Measurements from ENCODE around the gene TDRKH.
A peak's percentile ranks its signal among the peaks of the same experiment; 100 is the strongest.

Gene TDRKH

DNA sequence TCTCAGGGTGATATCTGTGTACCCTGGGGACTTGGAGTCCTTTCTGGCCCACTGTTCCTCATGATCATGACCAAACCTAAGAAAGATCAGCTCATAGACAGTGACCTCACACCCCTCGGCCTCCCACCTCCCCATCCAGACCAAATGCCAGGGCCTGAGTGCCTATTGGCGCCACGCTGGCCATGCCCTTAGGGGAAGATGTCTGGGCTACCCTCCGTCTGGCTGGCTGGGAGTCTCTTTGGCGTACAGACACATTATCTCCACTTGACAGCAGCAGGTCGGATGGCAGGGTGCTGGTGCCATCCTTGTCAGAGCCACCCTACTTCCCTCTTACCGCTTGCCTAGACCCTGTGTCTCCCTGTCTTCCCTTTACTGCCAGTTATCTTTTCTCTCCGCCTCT lies 32.9 kb upstream of the TDRKH start:
- no peak for DNase-seq (ENCODE audit: extremely low read depth in 1 of 2, low read depth in 1 of 2)

DNA sequence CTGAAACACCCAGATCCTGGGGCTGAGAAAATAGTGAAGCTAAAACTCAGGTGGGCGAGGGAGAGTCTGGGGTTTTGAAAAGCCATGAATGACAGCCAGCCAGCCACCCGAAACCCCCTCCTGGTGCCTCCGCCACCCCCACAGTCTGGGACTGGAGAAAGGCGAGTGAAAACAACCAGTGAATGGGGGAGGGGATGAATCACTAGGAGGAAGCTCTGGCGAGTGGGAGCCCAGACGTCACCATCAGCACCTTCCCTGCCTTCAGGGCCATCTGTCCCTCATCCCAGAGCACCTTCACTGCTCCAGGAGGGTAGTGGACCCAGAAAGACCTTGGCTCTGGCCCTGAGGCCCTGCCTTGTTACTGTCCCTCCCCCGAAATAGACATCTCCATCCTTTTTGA lies 32.1 kb upstream of the TDRKH start:
- DNase-seq (ENCODE audit: extremely low read depth in 1 of 2, low read depth in 1 of 2) = peak in 1 of 2 donors; percentile 79

DNA sequence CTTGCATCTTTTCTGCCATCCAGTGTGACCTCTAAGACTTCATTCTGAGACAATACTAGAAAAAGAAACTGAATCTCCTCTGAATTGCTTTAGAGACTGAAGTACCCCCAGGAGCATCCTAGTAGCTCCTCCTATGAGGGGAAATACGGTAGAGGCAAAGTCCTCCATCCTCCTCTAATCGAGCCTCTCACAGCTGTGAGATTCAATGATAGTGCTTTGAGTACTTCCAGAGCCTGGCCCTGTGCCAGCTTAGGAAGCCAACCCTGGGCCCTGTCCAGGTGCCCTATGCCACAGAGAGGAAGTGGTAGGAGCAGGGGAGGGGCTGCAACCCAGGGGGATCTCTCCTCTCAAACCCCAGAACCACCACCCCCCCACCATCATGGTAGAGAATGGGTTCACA lies 30.6 kb upstream of the TDRKH start:
- no peak for DNase-seq (ENCODE audit: extremely low read depth in 1 of 2, low read depth in 1 of 2)

DNA sequence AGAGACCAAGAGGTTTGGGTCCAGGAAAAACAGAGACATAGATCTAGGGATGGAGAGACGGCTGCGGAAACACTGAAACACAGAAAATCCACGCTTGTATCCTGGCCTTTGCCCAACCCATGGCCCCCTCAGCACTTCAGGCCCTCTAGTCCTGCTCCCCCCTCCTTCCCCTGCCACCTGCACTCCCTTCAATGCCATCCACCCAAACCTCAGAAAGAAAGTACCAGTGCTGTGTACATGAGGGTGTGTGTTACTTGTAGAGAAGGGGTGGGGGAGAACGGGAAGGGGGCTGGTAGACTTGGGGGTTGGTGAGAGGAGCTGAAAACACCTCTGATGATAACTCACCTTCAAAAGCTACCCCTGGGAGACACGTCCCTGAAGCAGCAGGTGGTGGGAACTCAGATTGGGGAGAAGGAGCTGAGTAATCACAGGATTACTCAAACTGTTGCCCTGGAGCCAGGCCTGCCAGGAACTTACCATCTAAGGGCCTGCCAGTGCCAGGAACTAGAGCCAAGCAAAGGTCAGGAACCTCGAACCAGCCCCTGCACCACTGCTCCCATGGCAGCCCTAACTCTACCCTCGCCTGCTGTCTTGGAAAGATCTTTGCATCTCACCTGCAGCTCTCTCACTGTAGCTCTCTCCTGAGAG lies 29.8 kb upstream of the TDRKH start:
- DNase-seq (ENCODE audit: extremely low read depth in 1 of 2, low read depth in 1 of 2) = peak in 1 of 2 donors; percentile 56

DNA sequence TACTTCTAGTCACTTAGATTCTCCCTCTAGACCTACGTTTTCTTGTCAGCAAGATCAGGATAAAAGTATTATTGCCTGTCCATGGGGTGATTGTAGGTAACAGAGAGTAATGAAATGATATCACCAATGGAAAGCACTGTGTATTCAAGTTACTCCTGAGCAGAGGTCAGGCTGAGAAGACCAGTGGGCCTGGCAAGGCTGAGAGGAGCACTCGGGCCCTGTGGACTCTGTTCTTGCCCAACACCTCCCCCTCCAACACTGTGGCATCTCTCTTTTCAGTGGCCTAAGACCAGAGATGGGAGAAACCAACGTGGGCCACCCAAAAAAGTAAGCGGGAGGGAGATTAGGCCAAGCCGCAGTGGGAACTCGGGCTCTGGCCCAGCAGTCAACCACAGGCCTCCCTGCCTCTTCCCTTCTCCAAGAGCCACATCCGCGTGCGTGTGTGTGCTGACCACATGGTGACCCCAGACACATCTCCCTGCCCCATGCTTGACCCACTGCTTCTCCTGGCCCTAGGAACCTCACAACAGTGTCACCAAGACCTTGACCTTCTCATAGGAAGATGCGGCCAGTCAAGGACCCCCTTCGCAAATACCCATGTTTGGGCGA lies 29.0 kb upstream of the TDRKH start:
- no peak for DNase-seq (ENCODE audit: extremely low read depth in 1 of 2, low read depth in 1 of 2)

DNA sequence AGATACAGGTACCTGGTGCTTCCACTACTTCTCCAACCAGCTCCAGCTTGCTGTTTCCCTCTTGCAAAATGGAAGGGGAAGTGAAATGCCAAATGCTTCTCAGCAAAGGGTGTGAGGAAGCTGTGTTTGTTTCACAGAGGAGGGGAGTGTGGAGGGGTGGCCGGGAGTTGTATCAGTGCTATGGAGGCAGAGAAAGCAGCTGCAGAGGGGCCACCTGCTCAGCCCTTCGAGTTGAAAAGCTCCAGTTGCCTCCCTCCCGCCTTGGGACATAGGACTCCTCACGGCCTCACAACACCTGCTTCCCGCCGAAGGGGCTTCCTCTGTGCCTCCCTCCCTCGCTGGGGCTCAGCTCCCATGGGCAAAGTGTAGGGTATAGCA lies 27.0 kb upstream of the TDRKH start:
- DNase-seq (ENCODE audit: extremely low read depth in 1 of 2, low read depth in 1 of 2) = no peak

DNA sequence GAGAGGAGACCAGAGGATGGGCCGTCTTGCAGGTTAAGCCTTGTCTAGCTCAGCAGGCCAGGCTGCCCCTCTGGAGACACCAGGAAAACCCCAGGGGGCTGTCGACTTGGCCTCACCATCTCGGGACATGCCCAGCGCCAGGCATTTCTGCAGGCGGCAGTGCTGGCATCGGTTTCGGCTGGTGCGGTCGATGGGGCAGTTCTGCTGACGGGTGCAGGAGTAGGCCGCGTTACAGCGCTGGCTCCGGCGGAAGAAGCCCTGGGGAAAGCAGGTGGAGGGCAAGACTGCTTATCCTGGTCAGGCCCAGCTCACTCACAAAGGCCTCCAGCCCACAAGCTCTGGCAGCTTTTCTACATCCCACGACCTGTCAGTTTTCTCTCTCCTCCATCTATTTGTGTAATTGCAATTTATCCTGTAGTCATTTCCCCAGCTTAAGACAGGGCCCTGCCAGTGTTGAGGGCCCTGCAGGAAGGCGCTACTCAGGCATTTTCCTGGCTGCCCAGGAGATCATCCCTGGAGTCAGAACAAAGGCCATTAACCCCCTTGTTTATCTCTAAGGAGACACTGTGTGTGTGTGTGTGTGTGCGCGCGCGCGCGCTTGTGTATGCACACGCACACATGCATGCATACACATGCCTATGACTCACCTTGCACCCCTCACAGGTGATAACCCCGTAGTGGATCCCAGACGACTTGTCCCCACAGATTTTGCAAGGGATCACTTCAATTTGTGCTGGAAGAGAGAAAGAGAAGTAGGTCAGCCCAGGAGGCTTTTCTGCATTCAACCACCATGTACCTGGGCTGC lies 26.4 kb upstream of the TDRKH start:
- no peak for DNase-seq (ENCODE audit: extremely low read depth in 1 of 2, low read depth in 1 of 2)

DNA sequence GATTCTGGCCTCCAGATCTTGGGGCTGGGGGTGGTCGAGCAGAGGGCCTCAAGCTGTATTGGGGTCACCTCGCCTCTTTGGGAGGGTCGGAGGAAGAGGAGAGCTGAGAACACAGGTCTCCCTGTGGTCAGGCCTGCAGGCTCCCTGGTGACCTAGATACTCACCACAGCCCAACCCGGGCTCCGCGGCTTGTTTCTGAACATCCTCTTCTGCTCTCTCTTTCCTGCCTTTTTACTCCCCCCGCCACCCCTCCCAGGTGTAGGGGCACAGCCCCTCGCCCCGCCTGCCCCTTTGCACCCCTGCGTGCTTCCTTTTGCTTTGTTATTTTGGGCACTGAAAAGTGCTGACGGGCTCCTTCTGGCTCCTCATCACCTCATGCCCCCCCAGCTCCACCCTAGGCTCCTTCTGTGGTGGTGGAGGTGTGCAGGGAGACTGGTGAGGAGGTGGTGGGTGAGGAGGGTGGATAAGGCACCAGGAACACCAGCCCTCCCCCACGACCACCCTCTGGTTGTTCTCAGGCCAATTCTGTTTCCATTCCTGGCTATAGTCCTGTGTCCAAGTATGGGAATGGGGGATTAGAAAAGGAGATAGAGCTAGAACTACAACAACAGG lies 25.5 kb upstream of the TDRKH start:
- no peak for DNase-seq (ENCODE audit: extremely low read depth in 1 of 2, low read depth in 1 of 2)

DNA sequence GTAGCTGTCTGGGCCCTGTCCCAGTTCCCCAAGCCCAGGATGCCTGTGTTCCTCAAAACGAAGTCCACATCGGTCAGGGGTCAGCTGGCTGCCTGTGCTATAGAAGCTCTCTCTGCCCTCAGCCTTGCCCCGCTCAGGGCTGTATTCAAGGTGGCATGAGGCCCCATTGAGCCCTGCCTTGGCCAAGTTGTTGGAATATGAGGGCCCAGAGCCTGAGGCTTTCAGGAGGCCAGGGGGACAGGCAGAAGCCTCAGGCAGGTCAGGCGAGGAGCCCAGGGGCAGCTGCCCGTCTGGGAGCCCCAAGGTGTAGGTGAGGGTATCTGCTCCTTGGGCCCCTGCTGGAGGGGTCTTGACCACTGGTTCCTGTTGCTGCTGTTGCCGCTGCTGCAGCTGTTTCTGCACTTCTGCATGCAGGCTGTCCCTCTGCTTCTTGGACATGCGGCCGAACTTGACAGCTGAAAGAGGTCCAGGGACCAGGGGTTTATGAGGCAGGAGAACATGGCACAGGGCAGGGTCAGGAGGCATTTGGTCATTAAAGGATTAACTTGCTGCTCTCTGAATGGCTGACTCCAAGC lies 24.8 kb upstream of the TDRKH start:
- DNase-seq (ENCODE audit: extremely low read depth in 1 of 2, low read depth in 1 of 2) = no peak

DNA sequence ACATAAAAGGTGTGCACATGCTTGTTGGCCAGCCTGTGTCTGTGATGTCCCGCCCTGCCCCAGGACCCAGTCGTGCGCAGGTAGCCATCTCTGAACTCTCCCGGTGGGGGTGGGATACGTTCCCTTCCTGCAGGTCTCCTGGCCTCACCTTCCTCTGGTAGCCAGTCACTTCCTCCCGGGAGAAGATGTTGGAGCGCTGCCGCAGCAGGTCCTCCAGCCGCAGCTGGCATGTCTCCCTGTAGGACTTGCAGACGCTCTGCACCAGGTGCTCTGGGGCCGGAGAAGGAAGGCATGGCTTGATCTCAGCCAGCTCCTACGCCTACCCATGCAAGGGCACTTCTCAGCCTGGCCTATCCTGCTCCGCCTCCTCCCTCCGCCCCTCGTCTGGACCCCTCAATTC lies 24.1 kb upstream of the TDRKH start:
- DNase-seq (ENCODE audit: extremely low read depth in 1 of 2, low read depth in 1 of 2) = no peak

DNA sequence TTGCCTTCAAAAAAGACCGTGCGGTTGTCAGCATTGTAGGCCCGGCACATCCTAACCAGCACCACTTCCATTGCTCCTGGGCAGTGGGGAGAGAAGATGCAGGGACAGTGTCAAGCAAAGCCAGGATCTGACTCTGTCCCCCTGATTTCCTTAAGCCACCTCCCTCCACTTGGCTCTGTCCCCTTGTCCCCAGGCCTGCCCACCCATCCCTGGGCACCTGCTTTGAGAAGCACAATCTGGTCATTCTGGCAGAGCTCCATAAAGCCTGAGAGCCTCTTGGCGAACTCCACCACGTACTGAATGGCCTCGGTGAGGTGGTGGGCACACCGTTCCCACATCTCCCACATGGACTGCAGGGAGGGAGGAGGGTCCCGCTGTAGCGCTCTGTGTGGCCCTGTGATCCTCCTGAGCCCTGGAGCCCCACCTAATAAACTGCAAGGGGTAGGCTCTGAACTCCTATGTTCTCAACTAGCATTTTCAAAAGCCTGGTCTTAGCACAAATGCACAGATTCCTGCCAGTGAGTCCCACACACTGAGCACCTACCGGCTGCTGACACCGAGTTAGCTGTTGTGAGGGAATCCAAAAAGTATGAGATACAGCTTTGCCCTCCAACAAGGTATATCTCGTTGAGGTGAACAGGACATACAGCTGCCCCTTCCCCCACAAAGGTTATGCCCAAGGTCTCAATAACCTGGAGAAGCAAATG lies 23.1 kb upstream of the TDRKH start:
- no peak for DNase-seq (ENCODE audit: extremely low read depth in 1 of 2, low read depth in 1 of 2)

DNA sequence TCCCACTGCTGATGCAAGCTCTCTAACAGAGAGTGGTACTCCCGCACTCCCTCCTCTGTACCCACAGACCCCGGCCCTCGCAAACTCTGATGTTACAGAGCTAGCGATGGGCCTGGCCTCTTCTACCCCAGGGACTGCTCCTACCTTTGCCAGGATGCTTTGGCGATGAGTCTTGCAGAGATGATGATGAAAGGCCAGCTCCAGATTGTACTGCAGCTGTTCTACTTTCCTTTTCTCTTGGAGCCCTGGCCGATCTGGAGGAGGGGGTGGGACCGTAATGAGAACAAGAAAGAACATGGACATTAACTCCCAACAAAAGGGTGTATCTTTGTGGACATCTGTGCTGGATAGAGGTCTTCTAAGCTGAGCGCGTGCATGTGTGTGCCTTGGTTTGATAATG lies 20.9 kb upstream of the TDRKH start:
- DNase-seq (ENCODE audit: extremely low read depth in 1 of 2, low read depth in 1 of 2) = no peak

DNA sequence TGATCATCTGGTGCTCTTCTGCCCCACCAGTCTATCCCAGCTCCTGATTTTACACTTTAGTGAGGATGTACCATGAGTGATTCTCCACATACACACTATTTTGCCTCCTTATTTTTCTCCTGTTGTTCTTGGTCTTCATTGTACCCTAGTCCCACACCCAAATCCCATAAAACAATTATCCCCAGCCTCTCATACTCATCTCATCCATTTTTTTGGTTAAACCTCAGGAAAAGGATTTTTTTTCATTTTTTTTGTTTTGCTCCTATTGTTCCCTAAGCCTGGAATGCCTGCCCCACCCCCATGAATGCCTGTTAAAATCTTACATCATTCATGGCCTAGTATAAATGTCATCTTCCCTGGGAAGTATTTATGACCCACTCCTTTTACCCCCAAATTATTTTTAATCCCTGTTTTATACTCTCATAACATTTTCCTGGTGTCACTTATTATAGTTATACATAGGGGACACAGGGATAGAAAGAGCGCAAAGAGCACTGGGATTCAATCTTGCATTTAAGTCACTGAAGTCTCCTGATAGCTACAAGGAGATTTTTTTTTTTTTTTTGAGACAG lies 19.8 kb upstream of the TDRKH start:
- DNase-seq (ENCODE audit: extremely low read depth in 1 of 2, low read depth in 1 of 2) = no peak

DNA sequence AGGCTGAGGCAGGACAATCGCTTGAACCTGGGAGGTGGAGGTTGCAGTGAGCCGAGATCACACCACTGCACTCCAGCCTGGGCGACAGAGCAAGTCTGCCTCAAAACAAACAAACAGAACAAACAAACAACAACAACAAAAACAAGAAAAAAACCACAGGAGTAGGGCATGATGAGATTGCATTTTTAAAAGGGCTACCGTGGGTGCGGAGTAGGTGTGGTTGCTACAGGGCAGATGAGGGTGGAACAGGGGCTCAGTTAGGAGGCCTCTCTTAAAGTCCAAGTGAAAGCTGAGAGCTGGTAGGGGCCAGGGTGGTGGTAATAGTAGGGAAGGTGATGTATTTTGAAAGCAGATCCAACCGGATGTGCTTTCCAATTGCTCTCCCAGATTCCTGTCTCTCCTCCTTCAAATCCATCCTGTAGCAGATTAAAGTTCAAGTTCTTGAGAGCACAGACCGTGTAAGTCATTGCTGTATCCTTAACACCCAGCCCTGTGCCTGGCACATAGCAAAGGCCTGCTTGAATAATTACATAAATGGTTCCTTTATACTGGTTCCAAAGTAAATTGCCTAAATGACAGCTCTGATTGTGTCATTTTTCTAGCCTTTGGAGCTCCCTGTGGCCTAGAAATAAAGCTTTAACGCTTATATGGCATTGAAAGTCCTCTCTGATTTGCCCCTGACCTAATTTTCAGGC lies 19.1 kb upstream of the TDRKH start:
- no peak for DNase-seq (ENCODE audit: extremely low read depth in 1 of 2, low read depth in 1 of 2)

DNA sequence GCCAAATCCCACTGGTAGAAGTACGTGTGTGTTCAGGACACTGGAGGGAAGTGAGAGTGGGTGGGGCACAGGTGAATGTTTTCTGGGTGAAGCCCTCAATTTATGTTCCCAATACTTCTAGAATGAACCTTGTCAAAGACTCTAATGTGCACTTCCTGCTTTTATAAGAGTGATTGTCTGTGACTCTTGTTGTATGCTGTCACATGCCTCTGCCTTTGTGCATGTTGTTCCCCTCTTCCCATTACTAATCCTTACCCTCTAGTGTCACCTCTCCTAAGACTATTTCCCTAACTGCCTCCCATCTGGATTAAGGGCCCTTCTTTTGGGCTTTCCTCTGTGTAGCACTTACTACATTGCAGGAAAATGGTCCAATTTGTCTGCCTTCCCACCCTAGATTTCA lies 17.5 kb upstream of the TDRKH start:
- no peak for DNase-seq (ENCODE audit: extremely low read depth in 1 of 2, low read depth in 1 of 2)

DNA sequence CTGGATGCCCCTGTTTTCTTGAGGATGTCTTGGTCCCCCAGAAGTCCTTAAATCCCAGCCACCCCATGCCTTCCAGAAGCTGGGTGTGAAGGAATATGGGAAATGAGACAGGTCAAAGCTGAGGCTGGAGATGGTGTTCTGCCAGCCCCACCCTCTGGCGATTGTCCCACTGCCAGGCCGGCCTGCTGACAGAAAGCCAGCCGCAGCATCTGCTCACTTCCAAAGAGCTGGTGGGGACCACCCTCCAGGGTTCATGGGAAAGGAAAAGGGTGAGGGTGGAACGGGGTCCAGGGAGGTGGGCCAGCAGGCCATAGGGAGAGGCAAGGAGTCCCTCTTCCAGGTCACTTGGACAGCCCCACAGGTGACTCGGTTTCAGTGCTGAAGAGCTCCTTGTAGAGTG lies 16.8 kb upstream of the TDRKH start:
- DNase-seq (ENCODE audit: extremely low read depth in 1 of 2, low read depth in 1 of 2) = no peak

DNA sequence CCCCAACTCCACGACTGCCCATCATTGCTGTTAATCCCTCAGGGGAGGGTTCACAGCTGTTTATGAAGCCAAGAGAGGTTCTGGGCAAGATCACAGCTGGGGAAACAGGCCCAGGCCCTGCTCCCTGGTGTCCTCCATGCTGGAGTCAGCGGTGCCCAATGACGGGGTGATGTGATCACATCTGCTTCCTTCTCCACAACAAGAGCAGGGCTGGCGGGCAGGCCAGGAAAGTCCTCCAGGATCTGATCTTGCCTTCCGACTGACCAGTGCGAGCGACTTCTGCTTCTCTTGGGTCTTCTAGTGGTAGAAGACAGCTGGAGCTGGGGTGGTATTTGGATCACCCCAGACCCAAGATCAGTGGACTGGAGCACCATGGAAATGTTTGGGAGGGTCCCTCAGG lies 15.9 kb upstream of the TDRKH start:
- no peak for DNase-seq (ENCODE audit: extremely low read depth in 1 of 2, low read depth in 1 of 2)

DNA sequence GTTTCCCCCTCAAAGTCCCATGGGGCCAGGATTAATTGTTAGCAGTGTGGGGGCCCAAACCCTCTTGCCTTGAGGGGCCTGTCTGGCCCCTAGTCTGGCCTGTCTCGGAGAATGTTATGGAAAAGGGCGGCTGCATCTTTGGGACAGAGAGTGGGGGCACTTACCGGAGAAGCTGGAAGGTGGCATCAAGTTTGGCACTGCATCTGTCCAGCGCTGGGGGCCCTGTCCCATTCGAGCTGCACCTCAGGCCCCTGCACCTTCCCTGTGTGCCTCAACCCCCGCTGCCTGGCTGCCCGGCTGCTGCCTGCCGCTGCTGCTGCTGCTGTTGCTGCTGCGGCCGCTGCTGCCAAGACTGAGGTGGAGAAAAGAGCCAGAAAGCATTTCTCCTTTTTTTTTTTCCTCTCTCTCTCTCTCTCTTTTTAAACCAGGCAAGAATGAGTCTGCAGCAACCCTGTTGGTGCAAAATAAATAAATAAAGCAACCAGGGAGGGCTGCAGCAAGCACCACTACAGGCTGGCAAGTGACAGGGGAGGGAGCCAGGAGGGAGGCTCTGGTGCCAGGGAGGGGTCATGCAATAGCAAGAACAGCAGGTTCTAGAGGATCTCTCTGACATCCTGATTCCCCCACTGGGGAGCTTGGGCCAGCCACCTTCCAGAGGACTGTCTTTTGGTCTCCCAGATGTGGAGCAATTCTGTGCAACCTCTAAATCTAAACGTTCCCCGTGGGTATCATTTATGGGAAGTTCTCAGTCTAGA lies 14.9 kb upstream of the TDRKH start, which contains the start of gene LINGO4:
Gene LINGO4, minus strand, starts transcription at position 354 of the 755 bp plus-strand sequence. CDS start 2,715 bp downstream, outside the sequence.
- DNase-seq (ENCODE audit: extremely low read depth in 1 of 2, low read depth in 1 of 2) = no peak

DNA sequence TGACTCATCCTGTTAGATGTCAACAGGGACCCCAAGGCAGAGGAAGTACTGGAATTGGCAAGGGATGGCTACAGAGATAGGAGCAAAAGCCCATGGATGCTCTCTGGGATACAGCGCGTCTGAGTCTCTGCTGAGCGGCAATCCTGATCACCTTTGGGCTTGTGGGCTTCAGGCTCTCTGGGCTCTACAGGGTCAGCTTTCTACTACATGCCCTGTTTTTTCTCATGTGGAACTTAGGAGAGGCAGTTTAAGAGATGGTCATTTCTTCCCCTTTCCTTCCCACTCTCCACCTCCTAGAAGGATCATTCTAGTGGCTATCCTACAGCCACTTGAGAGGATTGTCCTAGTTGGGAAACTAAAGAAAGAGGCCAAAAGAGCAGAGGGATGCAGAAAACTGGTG lies 13.6 kb upstream of the TDRKH start:
- no peak for DNase-seq (ENCODE audit: extremely low read depth in 1 of 2, low read depth in 1 of 2)
